Measurements from ENCODE around the gene SLC25A47.
"Not testable (repeated sequence)": the region's sequence is repeated elsewhere in the genome, so short reads cannot be mapped to it uniquely, and the experiment has no call there.

Gene SLC25A47

GRCh38 chr14:100306101-100306997 is 16.8 kb upstream of the SLC25A47 start, which contains the start of gene SLC25A29:
SLC25A29 (minus strand) TSS chr14:100306444; CDS start chr14:100306232, 212 bp downstream.
- peak; percentile 92 for DNase-seq (ENCODE audit: low read depth)

GRCh38 chr14:100306998-100307765 is 16.0 kb upstream of the SLC25A47 start:
- DNase-seq (ENCODE audit: low read depth), result peak; percentile 33

- no peak for DNase-seq (ENCODE audit: low read depth)
Measured at GRCh38 chr14:100307766-100308426, 15.2 kb upstream of the SLC25A47 start.

- DNase-seq (ENCODE audit: low read depth), result not testable (repeated sequence)
Measured at GRCh38 chr14:100308427-100308792, 14.7 kb upstream of the SLC25A47 start.

GRCh38 chr14:100309028-100309737 is 14.0 kb upstream of the SLC25A47 start:
- DNase-seq (ENCODE audit: low read depth), result no peak

- DNase-seq (ENCODE audit: low read depth), result not testable (repeated sequence)
Measured at GRCh38 chr14:100312110-100312876, 10.8 kb upstream of the SLC25A47 start.

- no peak for DNase-seq (ENCODE audit: low read depth)
Measured at GRCh38 chr14:100312877-100313400, 10.2 kb upstream of the SLC25A47 start.

GRCh38 chr14:100313464-100314230 is 9.5 kb upstream of the SLC25A47 start:
- DNase-seq (ENCODE audit: low read depth), result no peak

GRCh38 chr14:100314724-100315123 is 8.4 kb upstream of the SLC25A47 start:
- no peak for DNase-seq (ENCODE audit: low read depth)

GRCh38 chr14:100317389-100317788 is 5.8 kb upstream of the SLC25A47 start:
- DNase-seq (ENCODE audit: low read depth), result no peak

- peak; percentile 50 for DNase-seq (ENCODE audit: low read depth)
Measured at GRCh38 chr14:100317912-100318808, 5.0 kb upstream of the SLC25A47 start.

GRCh38 chr14:100320157-100320856 is 2.8 kb upstream of the SLC25A47 start:
- DNase-seq (ENCODE audit: low read depth), result no peak

GRCh38 chr14:100321473-100322137 is 1.5 kb upstream of the SLC25A47 start:
- no peak for DNase-seq (ENCODE audit: low read depth)

- DNase-seq (ENCODE audit: low read depth), result no peak
Measured at GRCh38 chr14:100322138-100322957, 791 bp upstream of the SLC25A47 start.

- DNase-seq (ENCODE audit: low read depth), result no peak
Measured at GRCh38 chr14:100323942-100324307, 786 bp downstream of the SLC25A47 start.

GRCh38 chr14:100325231-100325632 is 2.1 kb downstream of the SLC25A47 start:
- no peak for DNase-seq (ENCODE audit: low read depth)

- DNase-seq (ENCODE audit: low read depth), result no peak
Measured at GRCh38 chr14:100325958-100326357, 2.8 kb downstream of the SLC25A47 start.

All from ELR (cell line).